Activated naive CD4-positive, alpha-beta T cell treated with anti-CD3 and anti-CD28 coated beads, Interleukin-2, amount 50 U/mL, for 16 hours (primary cell): ENCODE results near the gene ANKRD29.
"Not testable (repeated sequence)": the region's sequence is repeated elsewhere in the genome, so short reads cannot be mapped to it uniquely, and the experiment has no call there.

Source experiments
- DNase-seq: peaks from one replicate; pipeline ENCODE4 v3.0.0-alpha.2; 2020

Gene ANKRD29

GRCh38 chr18:23613091-23613475 is 49.6 kb downstream of the ANKRD29 start:
- not testable (repeated sequence) for DNase-seq

GRCh38 chr18:23612434-23613090 is 50.1 kb downstream of the ANKRD29 start:
- DNase-seq = no peak

- no peak for DNase-seq
These were observed 53.2 kb downstream of the ANKRD29 start for GRCh38 chr18:23609390-23610023.

GRCh38 chr18:23608211-23608610 is 54.5 kb downstream of the ANKRD29 start:
- DNase-seq = no peak

- no peak for DNase-seq
These were observed 56.8 kb downstream of the ANKRD29 start for GRCh38 chr18:23605941-23606340.

GRCh38 chr18:23599809-23600208 is 62.9 kb downstream of the ANKRD29 start:
- no peak for DNase-seq

- DNase-seq = no peak
These were observed 66.5 kb downstream of the ANKRD29 start for GRCh38 chr18:23596183-23596582.

GRCh38 chr18:23595591-23595990 is 67.1 kb downstream of the ANKRD29 start:
- no peak for DNase-seq

- no peak for DNase-seq
These were observed 69.0 kb downstream of the ANKRD29 start for GRCh38 chr18:23593720-23594119.

GRCh38 chr18:23592911-23593310 is 69.8 kb downstream of the ANKRD29 start:
- no peak for DNase-seq

GRCh38 chr18:23591011-23591410 is 71.7 kb downstream of the ANKRD29 start:
- DNase-seq = no peak

- DNase-seq = no peak
These were observed 73.7 kb downstream of the ANKRD29 start for GRCh38 chr18:23588836-23589560.

GRCh38 chr18:23587220-23587642 is 75.5 kb downstream of the ANKRD29 start:
- no peak for DNase-seq

- peak; percentile 92 for DNase-seq
These were observed 76.2 kb downstream of the ANKRD29 start, which contains the start of gene NPC1 for GRCh38 chr18:23586249-23587196. Gene NPC1, minus strand, starts transcription at chr18:23586506. Its CDS starts 163 bp downstream, at chr18:23586343.

GRCh38 chr18:23585897-23586248 is 76.8 kb downstream of the ANKRD29 start:
- no peak for DNase-seq

GRCh38 chr18:23585007-23585871 is 77.5 kb downstream of the ANKRD29 start:
- no peak for DNase-seq

- no peak for DNase-seq
These were observed 78.4 kb downstream of the ANKRD29 start for GRCh38 chr18:23584019-23584983.

- DNase-seq = no peak
These were observed 79.4 kb downstream of the ANKRD29 start for GRCh38 chr18:23583071-23583865.

GRCh38 chr18:23580677-23581367 is 81.9 kb downstream of the ANKRD29 start:
- DNase-seq = no peak
